Right lung (tissue), 10 donors: Measurements from ENCODE around the gene SHC4. TPM values are rescaled to one million over a fixed set of nuclear protein-coding genes. Genes with fewer than 3 reads are reported as not detected.
"Not testable (repeated sequence)": the region's sequence is repeated elsewhere in the genome, so short reads cannot be mapped to it uniquely, and the experiment has no call there.

ENCODE experiments used
- DNase-seq, 2 donors: peaks; one replicate each; pipeline ENCODE4 v3.0.0-alpha.2; 2013
- long read RNA-seq, 8 donors: transcript quantifications; one replicate each; lab custom pipeline, GENCODE V29; 2026
- polyA plus RNA-seq, 5 donors: library from polyadenylated mRNA; unstranded; fragments of 120-200 nt; gene quantifications; one replicate each; pipeline versions ENCODE4 v1.2.1 to v1.2.3, GENCODE V29; 2013; ENCODE audit warnings: inconsistent platforms in 1 of 5, low replicate concordance in 1 of 5; ENCODE audit not compliant: insufficient read length in 5 of 5, insufficient read depth in 1 of 5

SHC4 gene
- 1 to 10 TPM in 3 of 5 donors, under 1 TPM in 2; 0.83 to 1.2 (median 1.2) TPM for polyA plus RNA-seq
- long read RNA-seq, donor 1, partial matches to known transcripts, result 0 of 1 reads
- long read RNA-seq, donor 1, other reads (novel, unspliced or antisense), result 0 of 1 reads
- long read RNA-seq, donor 2, result 0 reads
- long read RNA-seq, donor 3, partial matches to known transcripts, result 40 of 40 reads
- long read RNA-seq, donor 3, other reads (novel, unspliced or antisense), result 0 of 40 reads
- long read RNA-seq, donor 4, result 0 reads
- long read RNA-seq, donor 5, result 0 reads
- long read RNA-seq, donor 6, result 0 reads
- long read RNA-seq, donor 7, result 0 reads
- long read RNA-seq, donor 8, result 0 reads

GRCh38 chr15:48963524-48964113 is at the start of gene SHC4:
SHC4 (minus strand) TSS chr15:48963919; CDS start chr15:48963015, 904 bp downstream.
- peak; percentile 58 to 67 for DNase-seq

- no peak for DNase-seq
These were observed 35.6 kb upstream of the SHC4 start for GRCh38 chr15:48999314-48999713.

GRCh38 chr15:48996276-48996675 is 32.6 kb upstream of the SHC4 start:
- DNase-seq, result no peak

GRCh38 chr15:48993380-48993779 is 29.7 kb upstream of the SHC4 start:
- no peak for DNase-seq

- no peak for DNase-seq
These were observed 28.8 kb upstream of the SHC4 start for GRCh38 chr15:48992545-48992944.

GRCh38 chr15:48992096-48992495 is 28.4 kb upstream of the SHC4 start:
- DNase-seq, result no peak

GRCh38 chr15:48989170-48989569 is 25.5 kb upstream of the SHC4 start:
- no peak for DNase-seq

GRCh38 chr15:48987142-48987541 is 23.4 kb upstream of the SHC4 start:
- no peak for DNase-seq

GRCh38 chr15:48986240-48986639 is 22.5 kb upstream of the SHC4 start:
- no peak for DNase-seq

GRCh38 chr15:48985516-48985915 is 21.8 kb upstream of the SHC4 start:
- DNase-seq, result no peak

- peak in 1 of 2 donors; percentile 42 for DNase-seq
These were observed 21.2 kb upstream of the SHC4 start for GRCh38 chr15:48984811-48985352.

- DNase-seq, result no peak
These were observed 20.4 kb upstream of the SHC4 start for GRCh38 chr15:48984021-48984710.

- DNase-seq, result no peak
These were observed 19.6 kb upstream of the SHC4 start for GRCh38 chr15:48983300-48983699.

- no peak for DNase-seq
These were observed 18.2 kb upstream of the SHC4 start for GRCh38 chr15:48981941-48982340.

GRCh38 chr15:48978638-48979037 is 14.9 kb upstream of the SHC4 start:
- DNase-seq, result no peak

GRCh38 chr15:48976444-48977088 is 12.8 kb upstream of the SHC4 start:
- DNase-seq, result no peak

- peak; percentile 67 to 75 for DNase-seq
These were observed 12.0 kb upstream of the SHC4 start for GRCh38 chr15:48975472-48976419.

- no peak for DNase-seq
These were observed 11.2 kb upstream of the SHC4 start for GRCh38 chr15:48974882-48975281.

GRCh38 chr15:48972750-48973503 is 9.2 kb upstream of the SHC4 start:
- DNase-seq, result no peak

- not testable (repeated sequence) for DNase-seq
These were observed 7.2 kb upstream of the SHC4 start for GRCh38 chr15:48970926-48971325.
